HG03159 (cell line): ENCODE results near the gene APLF.

Experiments used
- ATAC-seq: cut with Tn5 transposase; IDR thresholded peaks from one replicate; pipeline ENCODE4 v1.9.1; 2021; ENCODE audit warnings: mild to moderate bottlenecking, moderate library complexity; ENCODE audit not compliant: unreplicated experiment

APLF gene

GRCh38 chr2:68467077-68467960, at the start of gene APLF, which contains the start of gene FBXO48:
Gene APLF (plus strand): TSS chr2:68467585. CDS start chr2:68467732, 147 bp downstream.
Gene FBXO48 (minus strand): TSS chr2:68467294. CDS start chr2:68465145, 2,149 bp downstream.
- ATAC-seq: peak; percentile 95

GRCh38 chr2:68417926-68418325, 49.5 kb upstream of the APLF start:
- no peak for ATAC-seq

- ATAC-seq: no peak
These were observed 49.0 kb upstream of the APLF start for GRCh38 chr2:68418419-68418818.

GRCh38 chr2:68418855-68419254, 48.5 kb upstream of the APLF start:
- ATAC-seq: no peak

- no peak for ATAC-seq
These were observed 47.0 kb upstream of the APLF start for GRCh38 chr2:68420254-68420910.

- peak; percentile 82 for ATAC-seq
These were observed 43.3 kb upstream of the APLF start for GRCh38 chr2:68423966-68424650.

- ATAC-seq: no peak
These were observed 41.9 kb upstream of the APLF start for GRCh38 chr2:68425503-68425902.

GRCh38 chr2:68426446-68426845, 40.9 kb upstream of the APLF start:
- ATAC-seq: no peak

- peak; percentile 32 for ATAC-seq
These were observed 40.4 kb upstream of the APLF start for GRCh38 chr2:68426848-68427579.

GRCh38 chr2:68428126-68428525, 39.3 kb upstream of the APLF start:
- no peak for ATAC-seq

- ATAC-seq: no peak
These were observed 38.6 kb upstream of the APLF start for GRCh38 chr2:68428746-68429145.

GRCh38 chr2:68429311-68429826, 38.0 kb upstream of the APLF start:
- no peak for ATAC-seq

GRCh38 chr2:68431316-68431972, 35.9 kb upstream of the APLF start:
- ATAC-seq: no peak

GRCh38 chr2:68432696-68433658, 34.4 kb upstream of the APLF start:
- ATAC-seq: no peak

GRCh38 chr2:68434981-68435380, 32.4 kb upstream of the APLF start:
- no peak for ATAC-seq

- ATAC-seq: no peak
These were observed 31.8 kb upstream of the APLF start for GRCh38 chr2:68435615-68436014.

- no peak for ATAC-seq
These were observed 31.1 kb upstream of the APLF start for GRCh38 chr2:68436270-68436669.

GRCh38 chr2:68438455-68439303, 28.7 kb upstream of the APLF start:
- ATAC-seq: no peak
